Bronchial epithelial cell (primary cell): Measurements from ENCODE around the gene PITPNM3. TPM values are rescaled to one million over a fixed set of nuclear protein-coding genes. Genes with fewer than 3 reads are reported as not detected.

Experiments used
- DNase-seq: peaks from one replicate; pipeline ENCODE4 v3.0.0-alpha.2; 2010; ENCODE audit warnings: low read depth
- FAIRE-seq: peaks from 2 replicates; lab custom pipeline; 2011; peaks lifted over from hg19 to GRCh38; lab: Jason Lieb, UNC
- H3K27me3 ChIP-seq: 2 replicates; pipeline ENCODE4 v1.5.1; 2011; ENCODE audit warnings: low read length; ENCODE audit not compliant: control insufficient read depth, insufficient read depth
- H3K36me3 ChIP-seq: 2 replicates; pipeline ENCODE4 v1.5.1; 2011; ENCODE audit warnings: low read length; ENCODE audit not compliant: control insufficient read depth, insufficient read depth
- H3K4me3 ChIP-seq: 2 replicates; pipeline ENCODE4 v1.5.1; 2011; ENCODE audit warnings: mild to moderate bottlenecking, low read depth, low read length, control low read depth
- total RNA-seq: library from RNA; depleted of rRNA; stranded (reverse); fragments of >200 nt; gene quantifications from 2 replicates; pipeline ENCODE4 v1.2.1, GENCODE V29; 2014
- TF ChIP-seq, protein P1 (sequence below): IDR thresholded peaks from 2 replicates; pipeline ENCODE4 v1.5.1; 2011; ENCODE audit warnings: mild to moderate bottlenecking, moderate library complexity, low read length, control low read depth, inconsistent platforms; ENCODE audit not compliant: insufficient read depth, severe bottlenecking

The PITPNM3 gene
- total RNA-seq, 1 donor from 2014 or later: 25.0 TPM

GRCh38 chr17:6420173-6420641, 136.1 kb downstream of the PITPNM3 start:
- no peaks in the 10 kb centered on the region for H3K36me3 ChIP-seq
- H3K4me3 ChIP-seq: no peak overlapping the region
- no peaks in the 10 kb centered on the region for H3K27me3 ChIP-seq
- TF ChIP-seq, protein P1, sequence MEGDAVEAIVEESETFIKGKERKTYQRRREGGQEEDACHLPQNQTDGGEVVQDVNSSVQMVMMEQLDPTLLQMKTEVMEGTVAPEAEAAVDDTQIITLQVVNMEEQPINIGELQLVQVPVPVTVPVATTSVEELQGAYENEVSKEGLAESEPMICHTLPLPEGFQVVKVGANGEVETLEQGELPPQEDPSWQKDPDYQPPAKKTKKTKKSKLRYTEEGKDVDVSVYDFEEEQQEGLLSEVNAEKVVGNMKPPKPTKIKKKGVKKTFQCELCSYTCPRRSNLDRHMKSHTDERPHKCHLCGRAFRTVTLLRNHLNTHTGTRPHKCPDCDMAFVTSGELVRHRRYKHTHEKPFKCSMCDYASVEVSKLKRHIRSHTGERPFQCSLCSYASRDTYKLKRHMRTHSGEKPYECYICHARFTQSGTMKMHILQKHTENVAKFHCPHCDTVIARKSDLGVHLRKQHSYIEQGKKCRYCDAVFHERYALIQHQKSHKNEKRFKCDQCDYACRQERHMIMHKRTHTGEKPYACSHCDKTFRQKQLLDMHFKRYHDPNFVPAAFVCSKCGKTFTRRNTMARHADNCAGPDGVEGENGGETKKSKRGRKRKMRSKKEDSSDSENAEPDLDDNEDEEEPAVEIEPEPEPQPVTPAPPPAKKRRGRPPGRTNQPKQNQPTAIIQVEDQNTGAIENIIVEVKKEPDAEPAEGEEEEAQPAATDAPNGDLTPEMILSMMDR: peak; percentile 70
- FAIRE-seq (no peak), DNase-seq (no peak)

GRCh38 chr17:6415616-6416015, 140.7 kb downstream of the PITPNM3 start:
- TF ChIP-seq, protein P1: no peak
- DNase-seq: no peak
- no peaks in the 10 kb centered on the region for H3K36me3 ChIP-seq
- H3K27me3 ChIP-seq: no peaks in the 10 kb centered on the region
- no peak overlapping the region for H3K4me3 ChIP-seq
- FAIRE-seq: no peak

- TF ChIP-seq, protein P1: peak; percentile 58
- peak; percentile 45 for DNase-seq
These were observed 143.3 kb downstream of the PITPNM3 start for GRCh38 chr17:6413065-6413464.

GRCh38 chr17:6408735-6409134, 147.6 kb downstream of the PITPNM3 start:
- DNase-seq (no peak), FAIRE-seq (no peak)
- H3K36me3 ChIP-seq: no peaks in the 10 kb centered on the region
- H3K4me3 ChIP-seq: no peak overlapping the region
- TF ChIP-seq, protein P1: no peak
- H3K27me3 ChIP-seq: peaks cover 3% of the 10 kb centered on the region

More at GRCh38 chr17:6413065-6413464, 143.3 kb downstream of the PITPNM3 start:
- H3K36me3 ChIP-seq: no peaks in the 10 kb centered on the region
- no peak for FAIRE-seq
- H3K27me3 ChIP-seq: peaks cover 3% of the 10 kb centered on the region
- no peak overlapping the region for H3K4me3 ChIP-seq

- FAIRE-seq: no peak
- Histone ChIP-seq H3K4me3 (no peak overlapping the region), H3K36me3 (no peaks in the 10 kb centered on the region), H3K27me3 (peaks cover 3% of the 10 kb centered on the region)
- no peak for DNase-seq
- TF ChIP-seq, protein P1: no peak
These were observed 148.1 kb downstream of the PITPNM3 start for GRCh38 chr17:6408276-6408675.

DNA sequence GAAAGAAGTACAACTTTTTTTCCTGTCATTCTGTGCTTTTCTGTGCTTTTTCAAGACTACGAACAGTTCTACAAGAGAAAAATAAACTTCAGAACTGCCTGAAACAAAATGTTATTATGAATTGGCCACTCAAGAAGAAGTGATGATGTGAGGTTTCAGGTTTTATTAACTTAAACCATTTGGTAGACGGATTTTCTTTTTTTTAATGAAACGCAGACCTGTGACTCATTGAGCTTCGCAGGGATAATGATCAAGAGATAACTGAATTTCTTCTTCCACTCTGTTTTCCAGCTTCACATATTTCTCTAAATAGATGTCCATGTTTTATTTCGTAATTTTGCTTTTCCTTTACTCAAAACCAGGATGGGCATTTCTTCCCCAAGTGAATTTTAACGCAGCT, 154.1 kb downstream of the PITPNM3 start:
- DNase-seq (no peak), FAIRE-seq (no peak)
- Histone ChIP-seq H3K27me3 (no peaks in the 10 kb centered on the region), H3K4me3 (no peak overlapping the region), H3K36me3 (no peaks in the 10 kb centered on the region)
- TF ChIP-seq, protein P1: no peak
